Stimulated activated naive B cell treated with anti-CD40 and anti-IgM and Interleukin-4, amounts not matched to agents 10 μg/mL and 1 μg/mL and 100 μg/mL, for 72 hours (primary cell): ENCODE measurements around the gene IGFN1.

Experiments used
- ATAC-seq, 2 donors: fragments of 150-1000 bp; cut with Tn5 transposase; replicated peaks; 2 replicates each; pipeline ENCODE4 v1.10.0; 2021; ENCODE audit warnings: moderate library complexity in 1 of 2
- DNase-seq: peaks from one replicate; pipeline ENCODE4 v3.0.0; 2021
- H3K27ac Mint-ChIP-seq: one replicate; pipeline ENCODE4 v1.8.0; 2022; ENCODE audit warnings: mild to moderate bottlenecking, mixed read lengths
- H3K27me3 Mint-ChIP-seq, 2 donors: one replicate each; pipeline ENCODE4 v1.8.0; 2022; ENCODE audit warnings: mixed read lengths in 2 of 2
- H3K36me3 Mint-ChIP-seq, 2 donors: one replicate each; pipeline ENCODE4 v1.8.0; 2022; ENCODE audit warnings: mixed read lengths in 2 of 2, mild to moderate bottlenecking in 1 of 2
- H3K4me1 Mint-ChIP-seq, 2 donors: one replicate each; pipeline ENCODE4 v1.8.0; 2022; ENCODE audit warnings: mixed read lengths in 2 of 2, mild to moderate bottlenecking in 1 of 2
- H3K4me3 Mint-ChIP-seq, 2 donors: one replicate each; pipeline ENCODE4 v1.8.0; 2022; ENCODE audit warnings: mild to moderate bottlenecking in 2 of 2, mixed read lengths in 2 of 2, moderate library complexity in 1 of 2
- H3K9me3 Mint-ChIP-seq, 2 donors: one replicate each; pipeline ENCODE4 v1.8.0; 2022; ENCODE audit warnings: mixed read lengths in 2 of 2, mild to moderate bottlenecking in 1 of 2

The IGFN1 gene

DNA sequence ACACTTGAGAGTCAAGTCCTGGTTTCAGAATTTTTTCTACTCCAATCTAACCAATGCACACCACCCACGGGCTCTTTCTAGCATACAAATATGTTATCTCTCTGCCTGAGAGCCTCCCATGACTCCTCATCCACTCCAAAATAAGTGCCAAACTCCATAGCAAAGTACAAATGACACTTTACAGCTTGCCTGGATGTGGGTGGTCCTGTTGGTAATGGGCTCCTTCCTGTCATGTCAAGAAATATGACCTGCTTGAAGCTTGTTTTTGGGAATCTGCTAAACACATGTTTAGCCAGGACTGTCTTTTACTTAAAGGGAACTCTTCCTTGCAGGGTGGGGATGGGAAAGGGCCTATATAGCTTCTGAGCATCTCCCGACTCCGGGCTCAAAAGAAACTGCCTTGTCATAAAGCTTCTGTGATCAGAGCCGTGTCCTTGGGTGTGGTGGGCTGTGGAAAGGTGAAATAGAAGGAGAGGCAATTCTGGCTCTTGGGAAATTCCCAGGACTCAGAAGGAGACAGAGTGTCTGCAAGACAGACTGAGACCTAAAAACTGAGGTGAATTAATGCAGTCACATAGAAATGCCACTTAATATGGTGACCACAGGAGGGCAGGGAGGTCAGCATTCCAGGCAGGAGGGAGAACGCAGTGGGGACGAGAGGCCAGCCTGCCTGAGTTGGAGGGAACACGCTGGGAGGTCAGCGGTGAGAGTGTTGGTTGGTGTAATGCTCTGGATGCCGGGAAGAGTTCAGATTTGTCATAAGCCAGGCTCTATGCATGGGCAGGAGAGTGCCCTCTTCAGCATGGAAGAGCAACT, 6.1 kb upstream of the IGFN1 start:
- peak in 1 of 2 donors; percentile 39 for ATAC-seq
- Mint-ChIP-seq H3K9me3 (peaks cover 0 to 4% of the 10 kb centered on the region in 2 donors), H3K4me1 (peaks cover 3 to 9% of the 10 kb centered on the region in 2 donors), H3K27me3 (peaks cover 29 to 57% of the 10 kb centered on the region in 2 donors), H3K4me3 (no peak overlapping the region), H3K36me3 (no peaks in the 10 kb centered on the region), H3K27ac (no peak overlapping the region)
- no peak for DNase-seq

DNA sequence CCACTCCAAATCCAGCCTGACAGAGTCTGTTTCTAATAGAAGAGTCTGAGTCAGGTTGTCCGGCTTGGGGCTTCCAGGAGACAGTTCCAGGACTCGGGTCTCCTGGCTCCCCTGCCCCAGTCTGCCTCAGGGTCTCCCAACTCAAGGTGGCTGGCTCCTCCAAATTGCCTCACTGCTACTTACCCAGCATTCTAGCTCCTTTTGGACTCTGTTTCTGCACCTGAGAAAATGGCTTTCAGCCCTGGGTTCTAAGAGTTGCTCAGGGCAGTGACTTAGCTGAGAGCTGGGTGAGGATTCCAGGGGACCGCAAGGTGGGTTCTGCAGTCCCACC, 5.5 kb upstream of the IGFN1 start:
- ATAC-seq (no peak), DNase-seq (no peak)
- Mint-ChIP-seq H3K9me3 (peaks cover 0 to 4% of the 10 kb centered on the region in 2 donors), H3K4me3 (no peak overlapping the region), H3K27ac (no peak overlapping the region), H3K36me3 (no peaks in the 10 kb centered on the region), H3K27me3 (peaks cover 27 to 56% of the 10 kb centered on the region in 2 donors), H3K4me1 (peaks cover 3 to 9% of the 10 kb centered on the region in 2 donors)

DNA sequence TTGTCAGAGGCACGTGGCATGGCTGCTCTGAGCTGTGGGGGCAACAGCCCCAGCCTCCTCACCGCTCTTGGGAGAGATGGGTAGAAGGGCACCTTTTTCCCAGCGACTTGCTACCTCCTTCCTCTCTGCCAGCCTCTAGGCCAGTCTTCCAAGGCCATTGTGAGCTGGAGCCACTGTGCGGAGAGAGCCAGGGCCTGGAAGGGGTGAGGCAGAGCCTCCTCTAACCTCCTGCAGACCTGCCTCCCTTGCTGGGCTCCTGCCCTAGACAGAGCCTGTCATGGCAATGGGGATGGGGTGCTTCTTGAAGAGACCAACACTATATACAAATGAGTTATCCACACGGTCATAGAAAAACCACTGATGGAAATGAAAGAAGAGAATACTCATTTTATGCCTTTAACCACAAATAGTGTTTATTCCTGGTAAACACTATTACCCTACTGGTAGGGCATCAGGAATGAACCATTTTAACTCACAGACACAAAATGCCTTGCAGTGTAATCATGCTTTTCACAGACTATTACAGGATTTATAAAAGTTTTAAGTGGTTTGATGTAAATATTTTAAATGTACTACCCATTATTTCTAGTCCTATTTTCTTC, 5.0 kb upstream of the IGFN1 start:
- Mint-ChIP-seq H3K4me1 (peaks cover 3 to 9% of the 10 kb centered on the region in 2 donors), H3K27me3 (peaks cover 30 to 56% of the 10 kb centered on the region in 2 donors), H3K9me3 (peaks cover 0 to 4% of the 10 kb centered on the region in 2 donors), H3K4me3 (no peak overlapping the region), H3K36me3 (no peaks in the 10 kb centered on the region), H3K27ac (no peak overlapping the region)
- DNase-seq (no peak), ATAC-seq (peak in 1 of 2 donors; percentile 23)

DNA sequence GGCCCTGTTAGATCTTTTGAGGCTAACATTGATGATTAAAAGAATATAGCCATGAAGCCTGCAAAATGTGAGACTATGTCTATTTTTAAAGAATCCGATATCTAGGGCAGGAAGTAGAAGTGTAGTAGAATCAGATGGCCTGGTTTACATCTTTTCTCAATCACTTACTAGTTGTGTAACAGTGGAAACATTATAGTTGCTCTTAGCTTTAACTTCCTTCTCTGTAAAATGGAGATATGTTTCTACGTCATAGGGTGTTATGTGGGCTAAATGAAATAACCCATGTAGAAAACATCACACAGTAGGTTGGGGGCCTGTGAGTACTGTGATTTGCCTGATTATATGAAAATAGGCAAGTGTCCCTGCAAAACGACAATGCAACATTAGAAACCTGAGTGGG, 4.4 kb upstream of the IGFN1 start:
- Mint-ChIP-seq H3K9me3 (peaks cover 0 to 4% of the 10 kb centered on the region in 2 donors), H3K36me3 (no peaks in the 10 kb centered on the region), H3K4me3 (no peak overlapping the region), H3K27ac (no peak overlapping the region), H3K27me3 (peaks cover 30 to 57% of the 10 kb centered on the region in 2 donors), H3K4me1 (peaks cover 3 to 5% of the 10 kb centered on the region in 2 donors)
- DNase-seq (no peak), ATAC-seq (no peak)

DNA sequence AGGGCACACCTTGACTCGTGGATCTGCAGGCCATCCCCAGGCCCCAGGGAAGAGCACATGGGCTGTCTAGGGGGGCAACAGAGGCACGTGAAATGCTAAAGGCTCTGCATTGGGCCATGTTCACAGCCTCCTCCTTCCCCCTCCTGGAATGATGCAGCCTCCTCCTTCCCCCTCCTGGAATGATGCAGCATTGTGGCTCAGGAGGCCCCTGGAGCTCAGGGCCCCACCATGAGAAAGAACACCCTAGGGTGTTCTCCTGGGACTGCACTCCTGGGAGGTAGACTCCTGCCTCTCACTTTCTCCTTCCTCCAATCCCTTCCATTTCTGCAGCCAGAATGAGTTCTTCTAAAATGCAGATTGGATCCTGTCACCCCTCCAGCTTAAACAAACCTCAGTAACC, 1.5 kb upstream of the IGFN1 start:
- no peaks in the 10 kb centered on the region for H3K4me1 Mint-ChIP-seq
- no peaks in the 10 kb centered on the region for H3K36me3 Mint-ChIP-seq
- no peak overlapping the region for H3K4me3 Mint-ChIP-seq
- DNase-seq, result no peak
- no peak for ATAC-seq
- peaks cover 31 to 56% of the 10 kb centered on the region in 2 donors for H3K27me3 Mint-ChIP-seq
- H3K27ac Mint-ChIP-seq, result no peak overlapping the region
- no peaks in the 10 kb centered on the region for H3K9me3 Mint-ChIP-seq

DNA sequence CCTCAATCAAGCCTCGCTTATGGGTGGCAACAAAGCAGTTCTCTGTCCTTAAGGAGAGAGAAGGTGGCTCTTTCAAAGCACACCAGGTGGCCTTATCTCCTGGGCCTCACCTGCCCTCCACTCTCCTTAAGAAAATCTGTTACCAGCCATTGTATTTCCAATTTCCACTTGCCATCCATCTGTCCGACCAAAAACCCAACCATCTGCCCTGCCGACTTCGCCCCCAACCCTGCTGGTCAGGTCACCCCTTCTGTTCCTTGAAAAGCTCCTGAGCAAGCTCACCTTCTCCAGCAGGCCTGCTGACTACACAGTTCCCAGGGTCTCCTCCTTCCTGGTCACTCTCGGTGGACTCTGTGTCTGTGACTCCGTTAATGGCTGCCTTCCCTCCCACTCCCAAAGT, 619 bp upstream of the IGFN1 start:
- ATAC-seq, result no peak
- H3K36me3 Mint-ChIP-seq, result no peaks in the 10 kb centered on the region
- peaks cover 23 to 47% of the 10 kb centered on the region in 2 donors for H3K27me3 Mint-ChIP-seq
- no peak for DNase-seq
- H3K9me3 Mint-ChIP-seq, result no peaks in the 10 kb centered on the region
- H3K4me3 Mint-ChIP-seq, result no peak overlapping the region
- no peaks in the 10 kb centered on the region for H3K4me1 Mint-ChIP-seq
- H3K27ac Mint-ChIP-seq, result no peak overlapping the region

DNA sequence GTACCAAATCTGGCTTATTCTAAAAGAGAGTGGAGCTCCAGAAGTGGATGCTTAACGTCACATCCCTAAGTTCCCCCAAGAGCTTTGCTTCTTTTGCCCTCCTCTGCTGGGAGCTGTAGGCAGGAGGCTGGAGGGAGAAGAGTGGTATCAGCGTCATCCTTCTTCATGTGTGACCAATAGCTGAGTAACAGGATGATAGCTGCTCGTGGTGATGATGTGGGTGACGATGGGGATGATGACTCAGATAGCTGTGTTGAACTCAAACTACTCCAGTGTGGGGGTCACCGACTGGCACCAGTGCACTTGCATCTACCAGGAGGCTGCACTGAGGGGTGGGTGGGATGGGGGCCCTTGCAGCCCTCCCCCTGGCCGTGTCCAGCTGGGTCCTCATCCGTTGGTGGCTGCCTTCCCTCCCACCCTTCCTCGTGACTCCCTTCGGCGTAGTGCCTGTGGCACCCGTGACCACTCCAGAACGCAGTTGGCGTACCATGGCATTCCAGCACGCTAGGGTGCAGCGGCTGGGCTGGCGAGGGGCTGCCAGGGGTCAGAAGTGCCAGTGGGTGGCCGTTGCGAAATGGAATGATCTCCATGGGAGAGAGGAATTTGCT, 1.1 kb downstream of the IGFN1 start:
- no peak overlapping the region for H3K27ac Mint-ChIP-seq
- peaks cover 18 to 46% of the 10 kb centered on the region in 2 donors for H3K27me3 Mint-ChIP-seq
- no peaks in the 10 kb centered on the region for H3K4me1 Mint-ChIP-seq
- no peak overlapping the region for H3K4me3 Mint-ChIP-seq
- no peak for DNase-seq
- peak in 1 of 2 donors; percentile 31 for ATAC-seq
- H3K9me3 Mint-ChIP-seq, result no peaks in the 10 kb centered on the region
- H3K36me3 Mint-ChIP-seq, result no peaks in the 10 kb centered on the region

DNA sequence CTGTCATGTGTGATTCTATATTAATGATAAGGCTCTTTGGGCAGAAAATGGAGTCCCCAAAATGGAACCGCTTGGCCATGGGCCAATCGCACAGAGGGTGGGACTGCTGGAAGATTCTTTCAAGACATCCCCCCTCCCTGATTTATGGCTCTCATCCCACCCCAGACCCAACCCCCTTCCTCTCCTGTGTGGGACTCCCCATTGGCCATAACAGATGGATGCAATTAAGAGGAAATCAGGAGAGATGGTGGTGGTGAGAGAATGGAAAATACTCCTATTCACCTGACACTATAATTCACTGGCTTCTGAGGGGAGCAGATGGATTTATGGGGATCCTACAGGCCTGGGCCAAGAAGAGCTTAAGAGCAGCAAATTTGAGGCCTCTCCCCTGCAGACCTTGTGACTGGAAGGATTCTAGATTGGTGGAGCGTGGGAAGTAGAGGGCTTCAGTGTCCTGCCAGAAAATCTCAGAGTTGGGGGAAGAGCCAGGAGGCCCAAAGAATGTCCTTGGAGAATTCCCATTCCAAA, 1.7 kb downstream of the IGFN1 start:
- H3K4me3 Mint-ChIP-seq, result no peak overlapping the region
- no peak for DNase-seq
- peaks cover 14 to 43% of the 10 kb centered on the region in 2 donors for H3K27me3 Mint-ChIP-seq
- no peak for ATAC-seq
- no peak overlapping the region for H3K27ac Mint-ChIP-seq
- H3K36me3 Mint-ChIP-seq, result no peaks in the 10 kb centered on the region
- H3K9me3 Mint-ChIP-seq, result no peaks in the 10 kb centered on the region
- H3K4me1 Mint-ChIP-seq, result no peaks in the 10 kb centered on the region

DNA sequence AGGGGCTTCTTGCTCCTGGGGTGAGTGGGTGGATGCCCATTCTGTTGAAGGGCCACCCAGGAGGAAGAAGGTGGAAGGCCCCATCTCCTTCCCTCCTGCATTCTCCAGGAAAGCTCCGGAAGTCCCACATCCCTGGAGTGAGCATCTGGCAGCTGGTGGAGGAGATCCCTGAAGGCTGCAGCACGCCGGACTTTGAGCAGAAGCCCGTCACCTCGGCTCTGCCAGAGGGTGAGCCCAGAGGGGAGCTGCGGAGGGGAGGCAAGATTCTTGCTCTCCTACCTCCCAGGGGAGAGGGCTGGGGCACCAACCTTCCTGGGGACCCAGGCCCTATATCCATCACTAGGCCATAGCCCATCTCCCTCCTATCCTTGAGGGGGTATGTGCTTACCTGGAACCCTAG, 3.4 kb downstream of the IGFN1 start:
- Mint-ChIP-seq H3K9me3 (no peaks in the 10 kb centered on the region), H3K27me3 (peaks cover 13 to 31% of the 10 kb centered on the region in 2 donors), H3K4me1 (no peaks in the 10 kb centered on the region), H3K36me3 (no peaks in the 10 kb centered on the region), H3K27ac (no peak overlapping the region), H3K4me3 (no peak overlapping the region)
- DNase-seq, result no peak
- ATAC-seq, result no peak

DNA sequence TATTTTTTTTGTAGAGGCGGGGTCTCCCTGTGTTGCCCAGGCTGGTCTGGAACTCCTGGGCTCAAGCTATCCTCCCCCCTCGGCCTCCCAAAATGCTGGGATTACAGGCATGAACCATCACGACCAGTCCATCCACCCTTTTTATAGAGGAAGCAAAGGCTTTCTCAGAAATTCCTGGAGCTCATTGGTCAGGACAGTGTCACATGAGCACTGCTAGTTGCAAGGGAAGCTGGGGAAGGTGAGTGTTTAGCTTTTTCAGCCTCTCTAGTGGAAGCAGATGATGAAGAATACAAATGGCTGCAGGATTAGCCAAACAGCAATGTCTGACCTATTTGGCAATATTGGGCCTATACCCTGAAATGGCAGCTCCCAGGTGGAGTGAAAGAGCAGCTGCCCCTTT, 8.0 kb downstream of the IGFN1 start:
- no peaks in the 10 kb centered on the region for H3K36me3 Mint-ChIP-seq
- no peak for ATAC-seq
- peaks cover 0 to 16% of the 10 kb centered on the region in 2 donors for H3K27me3 Mint-ChIP-seq
- no peak overlapping the region for H3K4me3 Mint-ChIP-seq
- no peak overlapping the region for H3K27ac Mint-ChIP-seq
- no peaks in the 10 kb centered on the region for H3K9me3 Mint-ChIP-seq
- DNase-seq, result no peak
- H3K4me1 Mint-ChIP-seq, result no peaks in the 10 kb centered on the region

DNA sequence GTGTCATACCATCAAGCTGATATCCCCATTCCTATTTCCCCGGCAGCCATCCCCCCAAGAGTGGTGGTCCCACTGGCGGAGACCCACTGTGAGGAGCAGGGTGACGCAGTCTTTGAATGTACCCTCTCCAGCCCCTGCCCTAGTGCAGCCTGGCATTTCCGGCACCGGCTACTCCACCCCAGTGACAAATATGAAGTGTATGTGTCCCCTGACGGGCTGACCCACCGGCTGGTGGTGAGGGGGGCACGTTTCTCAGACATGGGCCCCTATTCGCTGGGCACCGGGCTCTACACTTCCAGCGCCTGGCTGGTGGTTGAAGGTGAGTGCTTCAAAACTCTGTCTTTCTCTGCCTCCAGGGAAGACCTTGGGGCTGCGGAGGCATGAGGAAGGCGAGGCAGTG, 14.4 kb downstream of the IGFN1 start:
- H3K27ac Mint-ChIP-seq, result no peak overlapping the region
- DNase-seq (no peak), ATAC-seq (no peak)
- H3K4me1 Mint-ChIP-seq, result no peaks in the 10 kb centered on the region
- no peaks in the 10 kb centered on the region for H3K9me3 Mint-ChIP-seq
- H3K4me3 Mint-ChIP-seq, result no peak overlapping the region
- H3K27me3 Mint-ChIP-seq, result peaks cover 32 to 42% of the 10 kb centered on the region in 2 donors
- H3K36me3 Mint-ChIP-seq, result no peaks in the 10 kb centered on the region

DNA sequence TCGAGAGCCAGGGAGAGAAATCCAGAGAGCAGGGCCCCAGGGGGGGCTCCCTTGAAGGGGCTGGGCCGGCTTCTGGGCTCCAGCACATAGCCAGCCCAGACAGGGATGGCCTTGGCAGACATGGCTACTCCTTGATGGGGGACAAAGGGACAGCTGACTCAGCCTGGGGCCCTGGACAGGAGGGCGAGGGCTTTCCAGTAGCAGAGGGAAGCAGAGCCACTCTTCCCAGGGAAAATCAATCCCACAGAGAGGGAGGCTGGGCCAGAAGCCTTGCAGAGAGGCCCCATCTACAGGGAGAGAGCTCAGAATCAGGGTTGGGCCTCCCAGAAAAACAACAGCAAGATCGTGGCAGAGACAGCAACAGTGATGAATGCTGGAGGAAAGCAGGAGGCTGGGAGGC, 15.6 kb downstream of the IGFN1 start:
- no peak for ATAC-seq
- DNase-seq, result no peak
- H3K27me3 Mint-ChIP-seq, result peaks cover 40 to 46% of the 10 kb centered on the region in 2 donors
- no peak overlapping the region for H3K4me3 Mint-ChIP-seq
- H3K36me3 Mint-ChIP-seq, result no peaks in the 10 kb centered on the region
- no peaks in the 10 kb centered on the region for H3K9me3 Mint-ChIP-seq
- no peak overlapping the region for H3K27ac Mint-ChIP-seq
- H3K4me1 Mint-ChIP-seq, result no peaks in the 10 kb centered on the region

DNA sequence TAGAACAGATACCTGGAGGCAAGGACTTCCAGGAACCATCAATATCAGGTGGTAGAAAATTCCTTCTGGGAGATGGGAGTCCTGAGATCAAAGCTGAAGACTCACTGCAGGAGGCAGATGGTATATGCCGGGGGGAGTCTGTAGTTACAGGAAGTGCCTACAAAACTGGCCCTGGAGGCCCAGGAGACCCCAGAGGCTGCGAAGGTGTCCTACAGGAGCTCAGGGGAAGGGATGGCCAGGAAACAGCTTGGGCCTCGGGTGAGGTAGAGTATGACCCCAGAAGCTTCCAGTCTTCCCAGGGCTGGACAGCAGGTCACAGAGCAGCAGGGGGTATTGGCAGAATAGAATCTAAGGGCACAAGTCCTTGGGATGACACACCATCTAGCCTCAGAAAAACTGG, 16.4 kb downstream of the IGFN1 start:
- Mint-ChIP-seq H3K9me3 (no peaks in the 10 kb centered on the region), H3K4me1 (no peaks in the 10 kb centered on the region), H3K36me3 (no peaks in the 10 kb centered on the region), H3K27me3 (peaks cover 48 to 55% of the 10 kb centered on the region in 2 donors), H3K27ac (no peak overlapping the region), H3K4me3 (no peak overlapping the region)
- DNase-seq (no peak), ATAC-seq (no peak)

DNA sequence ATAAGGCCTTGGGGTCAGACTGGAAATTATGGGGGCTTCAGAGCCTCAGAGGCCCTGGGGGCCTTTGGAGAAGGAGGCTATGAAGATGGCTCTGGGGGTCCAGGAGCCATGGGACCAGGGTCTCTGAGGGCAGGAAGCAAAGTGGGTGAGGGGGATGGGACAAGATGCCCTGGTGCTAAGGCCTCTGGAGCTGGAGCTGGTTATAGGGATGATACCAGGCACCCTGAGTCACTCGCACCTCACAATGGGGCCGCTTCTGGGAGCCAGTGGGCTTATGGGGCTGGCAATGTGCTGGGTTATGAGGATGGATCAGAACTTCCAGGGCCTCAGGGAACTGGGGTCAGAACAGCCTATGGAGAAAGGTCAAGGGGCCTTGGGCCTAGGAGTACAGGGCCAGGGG, 17.6 kb downstream of the IGFN1 start:
- ATAC-seq, result no peak
- Mint-ChIP-seq H3K4me3 (no peak overlapping the region), H3K27me3 (peaks cover 58% of the 10 kb centered on the region in 2 donors), H3K36me3 (no peaks in the 10 kb centered on the region), H3K9me3 (no peaks in the 10 kb centered on the region), H3K4me1 (no peaks in the 10 kb centered on the region), H3K27ac (no peak overlapping the region)
- DNase-seq, result no peak

DNA sequence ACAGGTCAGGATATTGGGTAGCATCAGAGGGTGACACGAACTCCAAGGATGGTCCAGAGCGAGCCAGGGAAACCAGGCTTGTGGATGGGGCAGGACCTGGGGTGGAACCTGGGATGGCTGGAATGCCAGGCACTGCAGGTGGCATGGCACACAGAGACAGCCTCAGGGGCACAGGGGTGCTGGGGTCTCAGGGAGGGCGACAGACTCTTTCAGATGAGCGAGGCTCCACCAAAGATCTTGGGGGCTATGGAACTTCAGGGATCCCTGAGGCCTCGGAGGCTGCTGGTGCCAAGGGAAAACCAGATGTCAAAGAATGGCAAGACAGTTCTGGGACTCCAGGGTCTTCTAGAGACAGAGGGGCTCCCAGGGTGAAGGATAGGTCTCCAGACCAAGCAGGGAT, 21.4 kb downstream of the IGFN1 start:
- Mint-ChIP-seq H3K4me3 (no peak overlapping the region), H3K27me3 (peaks cover 43 to 52% of the 10 kb centered on the region in 2 donors), H3K4me1 (no peaks in the 10 kb centered on the region), H3K27ac (no peak overlapping the region), H3K36me3 (no peaks in the 10 kb centered on the region), H3K9me3 (no peaks in the 10 kb centered on the region)
- DNase-seq, result no peak
- ATAC-seq, result no peak
